Stimulated activated CD8-positive, alpha-beta memory T cell treated with anti-CD3 and anti-CD28 coated beads, Interleukin-15, amount 100 ng/mL, for 1 hour (primary cell): ENCODE results near the gene CMTR1.
A peak's percentile ranks its signal among the peaks of the same experiment; 100 is the strongest.

Experiments used
- DNase-seq: peaks from one replicate; pipeline ENCODE4 v3.0.0-alpha.2; 2020; ENCODE audit warnings: low read depth

CMTR1 gene

DNA sequence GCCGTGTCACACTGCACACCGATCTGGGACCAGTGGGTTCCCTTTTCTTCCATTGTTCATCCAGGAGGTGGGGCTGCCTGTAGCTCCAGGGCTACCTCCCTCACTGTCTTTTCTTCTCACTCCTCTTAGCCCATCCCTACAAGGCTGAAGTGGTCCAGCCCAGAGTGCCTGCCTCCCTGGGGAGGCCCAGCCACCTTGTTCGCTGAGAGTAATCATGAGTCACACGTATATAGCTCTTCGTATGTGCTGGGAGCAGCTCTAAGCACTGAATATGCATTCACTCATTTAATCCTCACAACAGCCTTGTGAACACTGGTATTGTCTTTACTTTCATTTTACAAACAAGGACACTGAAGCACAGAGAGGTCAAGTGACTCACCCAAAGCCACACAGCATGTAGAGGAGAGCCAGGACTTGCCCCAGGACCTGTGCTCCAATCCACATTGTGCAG lies 81.3 kb downstream of the CMTR1 start:
- DNase-seq, result no peak

DNA sequence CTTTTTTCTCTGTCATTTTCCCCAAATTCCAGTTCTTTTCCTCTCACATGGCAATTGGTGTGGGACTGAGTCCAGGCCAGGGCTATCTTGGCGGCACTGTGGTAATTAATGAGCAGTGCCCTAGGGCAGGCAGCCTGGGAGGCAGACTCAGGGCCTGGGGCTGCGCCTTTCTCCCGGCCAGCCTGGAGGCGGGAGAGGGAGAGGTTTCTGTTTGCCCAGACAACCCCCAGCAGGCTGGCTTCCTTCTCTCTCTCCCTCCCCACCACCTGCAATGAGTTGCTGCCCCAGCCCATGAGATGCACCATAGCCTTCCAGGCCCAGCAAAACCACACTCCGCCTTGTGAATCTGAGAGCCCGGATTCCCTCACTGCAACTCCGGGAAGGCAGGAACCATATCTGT lies 81.8 kb downstream of the CMTR1 start:
- no peak for DNase-seq

GRCh38 chr6:37515712-37516075 lies 82.7 kb downstream of the CMTR1 start:
- DNase-seq, result no peak

DNA sequence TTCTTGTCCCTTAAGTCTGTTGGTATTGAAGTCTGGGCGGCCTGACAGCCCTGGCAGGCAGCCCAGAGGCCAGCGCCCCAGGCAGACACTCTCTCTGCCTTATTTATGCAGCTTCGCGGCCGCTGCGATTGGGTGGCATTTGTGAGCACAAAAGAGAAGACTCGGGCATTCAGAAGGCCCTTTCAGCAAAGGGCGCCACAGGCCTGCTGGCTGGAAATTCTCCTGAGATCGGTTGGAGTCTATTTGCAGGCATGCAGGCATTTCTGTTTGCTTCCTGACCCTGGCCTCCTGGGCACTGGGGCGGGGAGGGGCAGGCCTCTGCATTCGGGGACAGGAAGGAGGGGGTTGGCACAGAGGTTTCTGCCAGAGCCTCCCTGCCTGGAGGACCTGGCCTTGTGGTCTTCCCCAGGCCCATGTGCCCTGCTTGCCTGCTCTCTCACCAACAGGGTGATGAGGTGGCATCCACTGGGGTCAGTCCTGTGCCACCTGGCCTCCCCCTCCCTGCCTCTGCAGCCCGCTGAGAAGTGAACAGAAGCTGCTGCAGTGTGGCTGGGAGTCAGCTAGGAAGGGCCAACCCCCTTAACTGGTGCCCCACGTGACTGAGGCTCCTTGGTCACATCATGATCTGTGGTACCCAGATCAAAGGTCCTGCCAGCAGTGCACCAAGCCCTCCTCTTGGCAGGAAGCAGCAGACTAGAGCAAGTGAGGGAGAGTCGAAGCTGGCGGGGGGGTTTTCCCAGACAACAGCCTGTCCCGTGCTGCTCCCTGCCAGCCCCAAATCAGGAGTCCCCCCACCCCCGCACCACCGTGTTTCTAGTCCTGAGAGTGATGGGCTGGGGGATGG lies 83.3 kb downstream of the CMTR1 start:
- peak; percentile 70 for DNase-seq

DNA sequence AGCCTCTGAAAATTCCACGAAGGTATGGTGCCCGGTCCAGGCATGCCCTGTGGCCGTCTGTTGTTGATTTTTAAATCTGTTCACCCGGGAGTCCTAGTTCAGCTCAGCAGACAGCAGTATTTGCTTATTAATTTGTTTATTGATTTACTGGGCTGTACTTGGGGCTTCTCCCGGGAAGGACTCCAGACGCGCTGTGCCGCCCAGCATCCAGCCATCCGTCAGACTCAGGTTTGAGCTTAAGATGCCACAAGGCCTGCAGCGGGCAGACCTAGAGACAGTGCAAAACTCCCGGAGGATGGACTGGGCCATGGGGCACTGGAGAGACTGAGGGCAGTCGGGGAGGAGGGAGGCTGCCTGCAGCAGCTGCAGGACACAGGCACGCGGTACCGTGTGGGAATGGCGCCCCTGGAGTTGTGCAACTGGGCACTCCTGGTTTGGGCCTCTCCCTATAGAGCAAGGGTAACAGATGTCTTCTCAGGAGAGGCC lies 83.9 kb downstream of the CMTR1 start:
- DNase-seq, result no peak

GRCh38 chr6:37517411-37517812 lies 84.4 kb downstream of the CMTR1 start:
- DNase-seq, result peak; percentile 38

DNA sequence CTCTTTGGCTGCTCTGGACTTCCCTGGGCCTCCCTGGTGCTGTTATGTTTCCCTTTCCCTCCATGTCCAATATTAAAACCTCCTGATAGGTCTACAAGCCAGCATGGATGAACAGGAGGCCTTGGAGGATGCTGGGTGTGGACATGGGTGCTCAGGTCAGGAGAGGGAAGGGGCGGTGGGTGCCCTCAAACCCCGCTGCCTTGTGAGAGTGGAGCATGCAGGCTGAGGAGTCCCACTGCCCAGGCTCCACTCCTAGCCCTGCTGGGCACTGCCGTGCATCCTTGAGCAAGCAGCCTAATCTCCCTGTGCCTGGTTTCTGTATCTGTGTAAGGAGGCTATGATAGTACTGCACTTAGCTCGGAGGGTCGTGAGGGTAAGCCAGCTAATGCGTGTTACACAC lies 85.1 kb downstream of the CMTR1 start:
- no peak for DNase-seq

DNA sequence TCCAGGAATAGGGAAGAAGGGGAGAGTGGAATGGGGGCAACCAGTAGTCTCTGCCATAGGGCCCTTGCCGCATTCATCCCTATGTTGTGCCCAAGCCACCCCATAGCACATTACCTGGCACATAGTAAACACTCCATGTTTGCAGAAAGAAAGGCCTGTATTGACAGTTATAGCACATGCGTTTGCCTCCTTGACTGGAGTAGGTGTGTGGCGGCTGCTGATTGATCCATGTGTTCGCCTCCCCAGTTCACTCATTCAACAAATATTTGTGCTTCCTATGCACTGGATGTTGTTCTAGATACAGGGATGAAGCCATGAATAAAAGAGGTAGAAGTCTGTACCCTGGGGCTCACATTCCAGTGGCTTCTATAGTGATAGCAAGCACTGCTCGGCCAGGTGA lies 86.4 kb downstream of the CMTR1 start:
- no peak for DNase-seq

- DNase-seq, result no peak
Observed at GRCh38 chr6:37520926-37521325, 87.9 kb downstream of the CMTR1 start.

GRCh38 chr6:37521674-37522073 lies 88.7 kb downstream of the CMTR1 start:
- no peak for DNase-seq

GRCh38 chr6:37522836-37523235 lies 89.8 kb downstream of the CMTR1 start:
- no peak for DNase-seq

DNA sequence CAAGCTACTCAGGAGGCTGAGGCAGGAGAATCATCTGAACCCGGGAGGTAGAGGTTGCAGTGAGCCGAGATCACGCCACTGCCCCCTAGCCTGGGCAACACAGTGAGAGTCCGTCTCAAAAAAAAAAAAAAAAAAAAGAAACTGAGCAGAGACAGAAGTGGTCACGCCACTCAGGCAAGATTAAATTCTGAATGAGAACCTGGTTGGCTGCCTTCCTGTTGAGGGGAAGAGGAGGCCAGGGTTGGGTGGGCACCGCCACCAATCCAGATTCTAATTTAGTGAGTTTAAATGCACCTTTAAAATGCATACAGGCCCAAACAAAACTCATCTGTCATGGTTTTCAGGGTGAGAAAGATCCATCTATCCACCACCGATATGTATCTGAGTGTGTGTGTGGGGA lies 90.4 kb downstream of the CMTR1 start:
- no peak for DNase-seq

- no peak for DNase-seq
Observed at GRCh38 chr6:37524025-37524969, 91.3 kb downstream of the CMTR1 start.

- DNase-seq, result no peak
Observed at GRCh38 chr6:37524970-37525318, 91.9 kb downstream of the CMTR1 start.

- no peak for DNase-seq
Observed at GRCh38 chr6:37525460-37526357, 92.7 kb downstream of the CMTR1 start.

GRCh38 chr6:37528541-37528940 lies 95.5 kb downstream of the CMTR1 start:
- DNase-seq, result no peak

- no peak for DNase-seq
Observed at GRCh38 chr6:37530297-37530696, 97.3 kb downstream of the CMTR1 start.

GRCh38 chr6:37531026-37531425 lies 98.0 kb downstream of the CMTR1 start:
- DNase-seq, result no peak
